Measurements from ENCODE around the gene FBLN2.

DNA sequence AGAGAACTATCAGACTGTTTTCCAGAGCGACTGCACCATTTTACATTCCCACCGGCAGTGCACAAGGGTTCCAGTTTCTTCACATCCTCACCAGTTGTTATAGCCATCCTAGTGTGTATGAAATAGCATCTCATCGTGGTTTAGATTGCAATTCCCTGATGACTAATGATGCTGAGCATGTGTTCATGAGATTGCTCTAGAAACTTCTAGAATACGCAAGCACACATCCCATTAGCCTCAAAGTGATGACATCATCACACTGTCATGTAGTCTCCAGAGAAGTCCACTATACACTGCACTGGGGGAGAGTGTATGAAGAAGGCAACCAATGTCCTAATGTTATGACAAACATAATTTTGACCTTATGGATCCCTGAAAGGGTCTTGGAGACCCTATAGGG is 30.1 kb downstream of the FBLN2 start:
- TF ChIP-seq, protein P1, sequence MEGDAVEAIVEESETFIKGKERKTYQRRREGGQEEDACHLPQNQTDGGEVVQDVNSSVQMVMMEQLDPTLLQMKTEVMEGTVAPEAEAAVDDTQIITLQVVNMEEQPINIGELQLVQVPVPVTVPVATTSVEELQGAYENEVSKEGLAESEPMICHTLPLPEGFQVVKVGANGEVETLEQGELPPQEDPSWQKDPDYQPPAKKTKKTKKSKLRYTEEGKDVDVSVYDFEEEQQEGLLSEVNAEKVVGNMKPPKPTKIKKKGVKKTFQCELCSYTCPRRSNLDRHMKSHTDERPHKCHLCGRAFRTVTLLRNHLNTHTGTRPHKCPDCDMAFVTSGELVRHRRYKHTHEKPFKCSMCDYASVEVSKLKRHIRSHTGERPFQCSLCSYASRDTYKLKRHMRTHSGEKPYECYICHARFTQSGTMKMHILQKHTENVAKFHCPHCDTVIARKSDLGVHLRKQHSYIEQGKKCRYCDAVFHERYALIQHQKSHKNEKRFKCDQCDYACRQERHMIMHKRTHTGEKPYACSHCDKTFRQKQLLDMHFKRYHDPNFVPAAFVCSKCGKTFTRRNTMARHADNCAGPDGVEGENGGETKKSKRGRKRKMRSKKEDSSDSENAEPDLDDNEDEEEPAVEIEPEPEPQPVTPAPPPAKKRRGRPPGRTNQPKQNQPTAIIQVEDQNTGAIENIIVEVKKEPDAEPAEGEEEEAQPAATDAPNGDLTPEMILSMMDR (conservative IDR thresholded peaks at IDR 0.05; ENCODE audit: low read depth, low read length) = no peak
- TF ChIP-seq EZH2 (IDR thresholded peaks at IDR 0.05; ENCODE audit: low read length, unreplicated experiment) = no peak
- TF ChIP-seq EZH2phosphoT487 (IDR thresholded peaks at IDR 0.05; ENCODE audit: borderline replicate concordance, low read length) = no peak

Measured in PC-3 (cell line).